Measurements from ENCODE around the gene TMEM203. TPM values are rescaled to one million over a fixed set of nuclear protein-coding genes. Genes with fewer than 3 reads are reported as not detected.

TMEM203 gene
- total RNA-seq, 2 donors from 2014 or later = 21.3 to 21.4 TPM

- no peak within 1 kb of the TSS for H3K4me3 Mint-ChIP-seq
Observed at GRCh38 chr9:137230705-137231371, 25.4 kb upstream of the TMEM203 start, which contains the start of gene SLC34A3. TSS of gene SLC34A3 (plus strand) at chr9:137230901. CDS start at chr9:137231703, 802 bp downstream.

GRCh38 chr9:137229903-137230704, 24.7 kb upstream of the TMEM203 start:
- H3K27ac Mint-ChIP-seq = no peak overlapping the region
- no peaks in the 10 kb centered on the region for H3K9me3 ChIP-seq (ENCODE audit: control insufficient read depth, low read length, poor library complexity, severe bottlenecking)
- no peak for ATAC-seq
- no peak for DNase-seq
- H3K36me3 Mint-ChIP-seq (ENCODE audit: low read depth) = peaks cover 2% of the 10 kb centered on the region
- H3K4me3 Mint-ChIP-seq = no peak overlapping the region
- peaks cover 4% of the 10 kb centered on the region for H3K4me1 Mint-ChIP-seq
- peaks cover 12% of the 10 kb centered on the region for H3K27me3 Mint-ChIP-seq

More at GRCh38 chr9:137230705-137231371, 25.4 kb upstream of the TMEM203 start, which contains the start of gene SLC34A3:
- Mint-ChIP-seq H3K27ac (no peak within 1 kb of the TSS), H3K27me3 (peaks cover 15% of the 10 kb centered on the region), H3K36me3 (ENCODE audit: low read depth) (peaks cover 2% of the 10 kb centered on the region), H3K4me1 (peaks cover 4% of the 10 kb centered on the region)
- H3K9me3 ChIP-seq (ENCODE audit: control insufficient read depth, low read length, poor library complexity, severe bottlenecking) = no peaks in the 10 kb centered on the region
- ATAC-seq (no peak), DNase-seq (no peak)

- Mint-ChIP-seq H3K27ac (no peak overlapping the region), H3K36me3 (ENCODE audit: low read depth) (peaks cover 2% of the 10 kb centered on the region)
- ATAC-seq = no peak
Observed at GRCh38 chr9:137228968-137229896, 23.8 kb upstream of the TMEM203 start.

GRCh38 chr9:137228506-137228967, 23.1 kb upstream of the TMEM203 start:
- ATAC-seq = no peak
- no peak overlapping the region for H3K4me3 Mint-ChIP-seq
- no peaks in the 10 kb centered on the region for H3K9me3 ChIP-seq (ENCODE audit: control insufficient read depth, low read length, poor library complexity, severe bottlenecking)
- H3K27me3 Mint-ChIP-seq = peaks cover 6% of the 10 kb centered on the region
- H3K36me3 Mint-ChIP-seq (ENCODE audit: low read depth) = peaks cover 2% of the 10 kb centered on the region
- no peak overlapping the region for H3K27ac Mint-ChIP-seq
- peaks cover 4% of the 10 kb centered on the region for H3K4me1 Mint-ChIP-seq
- DNase-seq = no peak

More at GRCh38 chr9:137228968-137229896, 23.8 kb upstream of the TMEM203 start:
- H3K27me3 Mint-ChIP-seq = peaks cover 6% of the 10 kb centered on the region
- peaks cover 4% of the 10 kb centered on the region for H3K4me1 Mint-ChIP-seq
- no peaks in the 10 kb centered on the region for H3K9me3 ChIP-seq (ENCODE audit: control insufficient read depth, low read length, poor library complexity, severe bottlenecking)
- H3K4me3 Mint-ChIP-seq = no peak overlapping the region
- no peak for DNase-seq

GRCh38 chr9:137227853-137228505, 22.5 kb upstream of the TMEM203 start:
- ATAC-seq (no peak), DNase-seq (no peak)
- peaks cover 6% of the 10 kb centered on the region for H3K27me3 Mint-ChIP-seq
- no peak overlapping the region for H3K4me3 Mint-ChIP-seq
- peaks cover 4% of the 10 kb centered on the region for H3K4me1 Mint-ChIP-seq
- no peaks in the 10 kb centered on the region for H3K9me3 ChIP-seq (ENCODE audit: control insufficient read depth, low read length, poor library complexity, severe bottlenecking)
- H3K36me3 Mint-ChIP-seq (ENCODE audit: low read depth) = peaks cover 2% of the 10 kb centered on the region
- no peak overlapping the region for H3K27ac Mint-ChIP-seq

- no peaks in the 10 kb centered on the region for H3K9me3 ChIP-seq (ENCODE audit: control insufficient read depth, low read length, poor library complexity, severe bottlenecking)
- DNase-seq (peak; percentile 67 to 75 (median 70)), ATAC-seq (peak; percentile 43)
- peaks cover 6% of the 10 kb centered on the region for H3K4me1 Mint-ChIP-seq
- peaks cover 2% of the 10 kb centered on the region for H3K36me3 Mint-ChIP-seq (ENCODE audit: low read depth)
- no peak within 1 kb of the TSS for H3K27ac Mint-ChIP-seq
- peaks cover 6% of the 10 kb centered on the region for H3K27me3 Mint-ChIP-seq
- H3K4me3 Mint-ChIP-seq = no peak within 1 kb of the TSS
Observed at GRCh38 chr9:137227054-137227852, 21.8 kb upstream of the TMEM203 start, which contains the start of gene RNF224. TSS of gene RNF224 (plus strand) at chr9:137227502. CDS start at chr9:137228336, 834 bp downstream.

- no peak overlapping the region for H3K4me3 Mint-ChIP-seq
- no peak for ATAC-seq
- peaks cover 2% of the 10 kb centered on the region for H3K36me3 Mint-ChIP-seq (ENCODE audit: low read depth)
- H3K27me3 Mint-ChIP-seq = peaks cover 6% of the 10 kb centered on the region
- H3K27ac Mint-ChIP-seq = no peak overlapping the region
- peaks cover 6% of the 10 kb centered on the region for H3K4me1 Mint-ChIP-seq
- no peak for DNase-seq
- no peaks in the 10 kb centered on the region for H3K9me3 ChIP-seq (ENCODE audit: control insufficient read depth, low read length, poor library complexity, severe bottlenecking)
Observed at GRCh38 chr9:137226338-137227053, 21.0 kb upstream of the TMEM203 start.

- H3K27ac Mint-ChIP-seq = no peak overlapping the region
- H3K9me3 ChIP-seq (ENCODE audit: control insufficient read depth, low read length, poor library complexity, severe bottlenecking) = no peaks in the 10 kb centered on the region
- DNase-seq = no peak
- H3K4me3 Mint-ChIP-seq = no peak overlapping the region
- H3K4me1 Mint-ChIP-seq = peaks cover 6% of the 10 kb centered on the region
- ATAC-seq = no peak
- H3K36me3 Mint-ChIP-seq (ENCODE audit: low read depth) = peaks cover 2% of the 10 kb centered on the region
- peaks cover 6% of the 10 kb centered on the region for H3K27me3 Mint-ChIP-seq
Observed at GRCh38 chr9:137225699-137226331, 20.4 kb upstream of the TMEM203 start.

GRCh38 chr9:137224830-137225694, 19.6 kb upstream of the TMEM203 start, which contains the start of gene CYSRT1:
TSS of gene CYSRT1 (plus strand) at chr9:137225174. CDS start at chr9:137225622, 448 bp downstream.
- peak within 1 kb of the TSS; percentile 82 for H3K4me3 Mint-ChIP-seq
- ATAC-seq = no peak
- peaks cover 6% of the 10 kb centered on the region for H3K27me3 Mint-ChIP-seq
- no peak for DNase-seq
- H3K4me1 Mint-ChIP-seq = peaks cover 6% of the 10 kb centered on the region
- H3K36me3 Mint-ChIP-seq (ENCODE audit: low read depth) = peaks cover 2% of the 10 kb centered on the region
- no peaks in the 10 kb centered on the region for H3K9me3 ChIP-seq (ENCODE audit: control insufficient read depth, low read length, poor library complexity, severe bottlenecking)
- H3K27ac Mint-ChIP-seq = peak within 1 kb of the TSS; percentile 16

Data from T-helper 17 cell (primary cell).